Activated CD8-positive, alpha-beta memory T cell treated with anti-CD3 and anti-CD28 coated beads for 1 hour (primary cell): Measurements from ENCODE around the gene CES4A.
"Not testable (repeated sequence)": the region's sequence is repeated elsewhere in the genome, so short reads cannot be mapped to it uniquely, and the experiment has no call there.

Experiments
- DNase-seq, 2 donors: peaks; one replicate each; pipeline ENCODE4 v3.0.0-alpha.2; 2020; ENCODE audit warnings: low read depth in 1 of 2; ENCODE audit errors: extremely low read depth in 1 of 2

CES4A gene

GRCh38 chr16:67041520-67041919, 53.1 kb downstream of the CES4A start:
- DNase-seq = not testable (repeated sequence)

- DNase-seq = no peak
These were observed 55.0 kb downstream of the CES4A start for GRCh38 chr16:67043420-67043819.

- DNase-seq = no peak
These were observed 62.4 kb downstream of the CES4A start for GRCh38 chr16:67050796-67051195.

- DNase-seq = no peak
These were observed 64.0 kb downstream of the CES4A start for GRCh38 chr16:67052399-67052798.

GRCh38 chr16:67053767-67054334, 65.5 kb downstream of the CES4A start:
- DNase-seq = no peak

- no peak for DNase-seq
These were observed 66.5 kb downstream of the CES4A start for GRCh38 chr16:67054901-67055300.

GRCh38 chr16:67055712-67056487, 67.5 kb downstream of the CES4A start:
- no peak for DNase-seq
